ENCODE results near the gene OBSL1. TPM values are rescaled to one million over a fixed set of nuclear protein-coding genes. Genes with fewer than 3 reads are reported as not detected.

OBSL1 gene
- total and polyA plus RNA-seq, 10 of the 15 experiments (the other 5 are each of a cell fraction or from before 2014, with no cell fraction given): 0.14 to 0.77 TPM; not detected in 8

- Histone ChIP-seq H3K9ac (ENCODE audit: control insufficient read depth, insufficient read depth, low read length) (no peak overlapping the region), H4K20me1 (ENCODE audit: control insufficient read depth, insufficient read depth) (no peaks in the 10 kb centered on the region), H3K36me3 (ENCODE audit: control insufficient read depth in 2 of 2, insufficient read depth in 2 of 2, low read length in 1 of 2) (no peaks in the 10 kb centered on the region), H3K4me3 (no peak overlapping the region), H3K79me2 (ENCODE audit: control insufficient read depth, insufficient read depth, low read length) (no peaks in the 10 kb centered on the region), H3K9me3 (replicated peaks; ENCODE audit: control insufficient read depth, insufficient read depth, low read length) (no peaks in the 10 kb centered on the region), H3K27me3 (replicated peaks in 1 of 2; ENCODE audit: control insufficient read depth in 2 of 2, insufficient read depth in 2 of 2, low read length in 1 of 2) (peaks cover 15 to 17% of the 10 kb centered on the region in 2 experiments; a peak in 3 of 4 replicates), H3K4me2 (ENCODE audit: control insufficient read depth, insufficient read depth) (no peak overlapping the region), H3K27ac (ENCODE audit: control insufficient read depth, insufficient read depth) (no peak overlapping the region), H2AFZ (ENCODE audit: control insufficient read depth, low read depth, low read length) (no peak overlapping the region), H3K4me1 (ENCODE audit: control insufficient read depth, insufficient read depth, low read length) (no peaks in the 10 kb centered on the region)
- WGBS (ENCODE audit: insufficient coverage, insufficient replicate concordance, low lambda C conversion rate, missing lambda C conversion rate): 7% methylated on average over 11 of the region's 16 CpGs
- ATAC-seq (no peak), FAIRE-seq (no peak), DNase-seq (ENCODE audit: low read depth, low spot score) (no peak)
- ChIA-PET RAD21 (ENCODE audit: unreplicated experiment) (no interaction called here), CTCF (no interaction called here), POLR2A (no interaction called here), SMC1A (ENCODE audit: uncharacterized antibody, unreplicated experiment) (interaction anchor here (1.3 kb wide), 1 partner anchor 17 kb away, joined by 3 read pairs; no protein-coding TSS in a partner anchor)
- intact Hi-C loops (cut with micrococcal nuclease; ENCODE audit: unreplicated experiment) (no loop called here), in situ Hi-C loops (cut with MboI) (no loop called here)
- BruUV-seq (replicated peaks): no TSS peak
- TF ChIP-seq CBFB (IDR thresholded peaks at IDR 0.05; ENCODE audit: low read depth): no peak
- no peak for TF ChIP-seq RAD51 (IDR thresholded peaks at IDR 0.05)
Observed at GRCh38 chr2:219512524-219513216, 58.7 kb downstream of the OBSL1 start.

GRCh38 chr2:219511547-219512325 lies 59.6 kb downstream of the OBSL1 start:
- Histone ChIP-seq H3K9me3 (replicated peaks; ENCODE audit: control insufficient read depth, insufficient read depth, low read length) (no peaks in the 10 kb centered on the region), H3K79me2 (ENCODE audit: control insufficient read depth, insufficient read depth, low read length) (no peaks in the 10 kb centered on the region), H3K9ac (ENCODE audit: control insufficient read depth, insufficient read depth, low read length) (no peak overlapping the region), H3K4me2 (ENCODE audit: control insufficient read depth, insufficient read depth) (no peak overlapping the region), H3K4me1 (ENCODE audit: control insufficient read depth, insufficient read depth, low read length) (no peaks in the 10 kb centered on the region), H3K27me3 (replicated peaks in 1 of 2; ENCODE audit: control insufficient read depth in 2 of 2, insufficient read depth in 2 of 2, low read length in 1 of 2) (peaks cover 12 to 15% of the 10 kb centered on the region in 2 experiments; a peak in 3 of 4 replicates), H3K4me3 (no peak overlapping the region), H3K36me3 (ENCODE audit: control insufficient read depth in 2 of 2, insufficient read depth in 2 of 2, low read length in 1 of 2) (no peaks in the 10 kb centered on the region), H2AFZ (ENCODE audit: control insufficient read depth, low read depth, low read length) (no peak overlapping the region), H4K20me1 (ENCODE audit: control insufficient read depth, insufficient read depth) (no peaks in the 10 kb centered on the region), H3K27ac (ENCODE audit: control insufficient read depth, insufficient read depth) (no peak overlapping the region)
- RAD21 ChIA-PET (ENCODE audit: unreplicated experiment): interaction anchor here (0.9 kb wide), 1 partner anchor 86 kb away, joined by 3 read pairs; the partner anchor contains the start of gene STK11IP
- no peak for FAIRE-seq
- CTCF ChIA-PET: interaction anchor here (1.1 to 1.3 kb wide), 2 partner anchors 11 to 18 kb away, joined by 3 to 4 read pairs; no protein-coding TSS in a partner anchor
- DNase-seq (ENCODE audit: low read depth, low spot score): no peak
- intact Hi-C loops (cut with micrococcal nuclease; ENCODE audit: unreplicated experiment): no loop called here
- no TSS peak for BruUV-seq (replicated peaks)
- POLR2A ChIA-PET: no interaction called here
- ATAC-seq: no peak
- 14% methylated on average over 12 of the region's 15 CpGs for WGBS (ENCODE audit: insufficient coverage, insufficient replicate concordance, low lambda C conversion rate, missing lambda C conversion rate)
- SMC1A ChIA-PET (ENCODE audit: uncharacterized antibody, unreplicated experiment): interaction anchor here (1.3 kb wide), 1 partner anchor 16 kb away, joined by 3 read pairs; no protein-coding TSS in a partner anchor
- no peak for TF ChIP-seq MYC (IDR thresholded peaks at IDR 0.05; ENCODE audit: insufficient read depth, insufficient read length, insufficient replicate concordance, low read length, severe bottlenecking)
- TF ChIP-seq NFYA (IDR thresholded peaks at IDR 0.05; ENCODE audit: borderline replicate concordance, low read depth, low read length): no peak
- no peak for TF ChIP-seq HSF1 (IDR thresholded peaks at IDR 0.05; ENCODE audit: low read depth, low read length)
- TF ChIP-seq ASH2L (IDR thresholded peaks at IDR 0.05; ENCODE audit: borderline replicate concordance, low read depth): no peak
- no peak for TF ChIP-seq TAF1 (IDR thresholded peaks at IDR 0.05; ENCODE audit: borderline replicate concordance, low read depth, low read length)
- in situ Hi-C loops (cut with MboI): no loop called here
